ENCODE results near the gene MEX3B. TPM values are rescaled to one million over a fixed set of nuclear protein-coding genes. Genes with fewer than 3 reads are reported as not detected.

The MEX3B gene
- total RNA-seq, 1 experiment from 2014 or later, result 11.0 TPM

- no peak for TF ChIP-seq CTCF (conservative IDR thresholded peaks at IDR 0.05)
- no peak for DNase-seq
- Histone ChIP-seq H4K8ac (replicated peaks; ENCODE audit: insufficient read length, low read depth, low read length) (no peak overlapping the region), H3K9ac (ENCODE audit: extremely low read depth, insufficient read length, low read length) (no peak overlapping the region), H3K27me3 (ENCODE audit: insufficient read depth, low read length) (no peaks in the 10 kb centered on the region), H3K23me2 (ENCODE audit: insufficient read length, low read depth, low read length, poor library complexity, severe bottlenecking) (no peaks in the 10 kb centered on the region), H3K14ac (ENCODE audit: insufficient read depth, low read length) (no peak overlapping the region), H3K4me2 (ENCODE audit: insufficient read depth, insufficient read length, low read length) (no peak overlapping the region), H2BK5ac (ENCODE audit: insufficient read length, low read length) (no peak overlapping the region), H3K4me1 (ENCODE audit: insufficient read depth, low read length) (no peaks in the 10 kb centered on the region; the same call in 1 of the 2 replicates), H4K91ac (ENCODE audit: insufficient read length, low read depth, low read length) (no peak overlapping the region), H3K27ac (ENCODE audit: insufficient read length, low read depth, low read length) (no peak overlapping the region), H3K56ac (ENCODE audit: insufficient read length, low read depth, low read length) (no peak overlapping the region), H3K79me1 (ENCODE audit: insufficient read depth, low read depth, low read length, poor library complexity, severe bottlenecking) (no peaks in the 10 kb centered on the region), H2BK12ac (ENCODE audit: insufficient read length, low read depth, low read length) (no peak overlapping the region), H4K5ac (ENCODE audit: insufficient read length, low read depth, low read length) (no peak overlapping the region), H2BK20ac (ENCODE audit: low read depth, low read length, poor library complexity, severe bottlenecking) (no peak overlapping the region), H3K79me2 (ENCODE audit: insufficient read depth, low read length) (no peaks in the 10 kb centered on the region), H3K18ac (ENCODE audit: insufficient read length, low read depth, low read length) (no peak overlapping the region), H2AFZ (ENCODE audit: low read length) (no peak overlapping the region), H2BK120ac (ENCODE audit: low read depth, low read length, poor library complexity, severe bottlenecking) (no peak overlapping the region), H4K20me1 (ENCODE audit: control insufficient read depth, insufficient read depth, insufficient read length) (no peaks in the 10 kb centered on the region), H3K9me3 (ENCODE audit: control insufficient read depth, low read depth, low read length) (no peaks in the 10 kb centered on the region), H3T11ph (ENCODE audit: low read length) (no peak overlapping the region), H3K23ac (ENCODE audit: insufficient read length, low read depth, low read length) (no peak overlapping the region), H3K4ac (ENCODE audit: low read depth, low read length) (no peak overlapping the region), H2BK15ac (ENCODE audit: low read depth, low read length) (no peak overlapping the region), H2AK5ac (ENCODE audit: insufficient read length, low read length) (no peak overlapping the region)
- Mint-ChIP-seq H3K4me1 (peaks cover 16 to 21% of the 10 kb centered on the region in 2 experiments), H3K9me3 (no peaks in the 10 kb centered on the region; a peak in 1 of 5 replicates), H3K36me3 (ENCODE audit: insufficient read depth in 1 of 3, low read depth in 3 of 3) (no peaks in the 10 kb centered on the region), H3K27me3 (ENCODE audit: low read depth) (no peaks in the 10 kb centered on the region), H3K27ac (no peak overlapping the region), H3K4me3 (no peak overlapping the region)
- WGBS (ENCODE audit: extremely low coverage, insufficient read length, low lambda C conversion rate), result no CpG with 5 or more reads among the region's 5 CpGs
These were observed 47.5 kb upstream of the MEX3B start for GRCh38 chr15:82093325-82093724.

Data from H9 (cell line).